ENCODE data around the gene RBPMS2.
"Not testable (repeated sequence)": the region's sequence is repeated elsewhere in the genome, so short reads cannot be mapped to it uniquely, and the experiment has no call there.

Gene RBPMS2

GRCh38 chr15:64775551-64776401 is at the start of gene RBPMS2:
Gene RBPMS2, minus strand, starts transcription at chr15:64775589. Its CDS starts 270 bp downstream, at chr15:64775319.
- FAIRE-seq, result no peak
- no peak for DNase-seq (ENCODE audit: extremely low spot score, insufficient read length, low read depth)

- FAIRE-seq (no peak), DNase-seq (ENCODE audit: extremely low spot score, insufficient read length, low read depth) (no peak)
These were observed 49.6 kb upstream of the RBPMS2 start for GRCh38 chr15:64824929-64825430.

- DNase-seq (ENCODE audit: extremely low spot score, insufficient read length, low read depth) (no peak), FAIRE-seq (no peak)
These were observed 41.1 kb upstream of the RBPMS2 start for GRCh38 chr15:64816452-64816851.

GRCh38 chr15:64814965-64815364 is 39.6 kb upstream of the RBPMS2 start:
- not testable (repeated sequence) for DNase-seq (ENCODE audit: extremely low spot score, insufficient read length, low read depth); FAIRE-seq

GRCh38 chr15:64814283-64814682 is 38.9 kb upstream of the RBPMS2 start:
- DNase-seq (ENCODE audit: extremely low spot score, insufficient read length, low read depth); FAIRE-seq: not testable (repeated sequence)

GRCh38 chr15:64813075-64813474 is 37.7 kb upstream of the RBPMS2 start:
- DNase-seq (ENCODE audit: extremely low spot score, insufficient read length, low read depth) (no peak), FAIRE-seq (peak; percentile 87)

- no peak for FAIRE-seq
- no peak for DNase-seq (ENCODE audit: extremely low spot score, insufficient read length, low read depth)
These were observed 35.3 kb upstream of the RBPMS2 start for GRCh38 chr15:64810497-64811326.

- FAIRE-seq (peak; percentile 83), DNase-seq (ENCODE audit: extremely low spot score, insufficient read length, low read depth) (peak; percentile 62)
These were observed 34.5 kb upstream of the RBPMS2 start for GRCh38 chr15:64809649-64810496.

GRCh38 chr15:64808785-64809453 is 33.5 kb upstream of the RBPMS2 start:
- FAIRE-seq, result no peak
- DNase-seq (ENCODE audit: extremely low spot score, insufficient read length, low read depth), result no peak

GRCh38 chr15:64807751-64808222 is 32.4 kb upstream of the RBPMS2 start:
- DNase-seq (ENCODE audit: extremely low spot score, insufficient read length, low read depth), result no peak
- FAIRE-seq, result no peak

- no peak for DNase-seq (ENCODE audit: extremely low spot score, insufficient read length, low read depth)
- no peak for FAIRE-seq
These were observed 31.8 kb upstream of the RBPMS2 start for GRCh38 chr15:64807051-64807749.

GRCh38 chr15:64806509-64806908 is 31.1 kb upstream of the RBPMS2 start:
- no peak for FAIRE-seq
- DNase-seq (ENCODE audit: extremely low spot score, insufficient read length, low read depth), result no peak

- FAIRE-seq (no peak), DNase-seq (ENCODE audit: extremely low spot score, insufficient read length, low read depth) (no peak)
These were observed 29.2 kb upstream of the RBPMS2 start for GRCh38 chr15:64804619-64805018.

GRCh38 chr15:64803526-64803925 is 28.1 kb upstream of the RBPMS2 start:
- DNase-seq (ENCODE audit: extremely low spot score, insufficient read length, low read depth) (no peak), FAIRE-seq (no peak)

GRCh38 chr15:64800476-64800875 is 25.1 kb upstream of the RBPMS2 start:
- no peak for FAIRE-seq

GRCh38 chr15:64798905-64799304 is 23.5 kb upstream of the RBPMS2 start:
- DNase-seq (ENCODE audit: extremely low spot score, insufficient read length, low read depth); FAIRE-seq: not testable (repeated sequence)

More at GRCh38 chr15:64800476-64800875, 25.1 kb upstream of the RBPMS2 start:
- DNase-seq (ENCODE audit: extremely low spot score, insufficient read length, low read depth), result no peak

GRCh38 chr15:64795921-64796320 is 20.5 kb upstream of the RBPMS2 start:
- FAIRE-seq; DNase-seq (ENCODE audit: extremely low spot score, insufficient read length, low read depth): not testable (repeated sequence)

GRCh38 chr15:64795299-64795698 is 19.9 kb upstream of the RBPMS2 start:
- not testable (repeated sequence) for FAIRE-seq; DNase-seq (ENCODE audit: extremely low spot score, insufficient read length, low read depth)
